ENCODE measurements around the gene GLI1. TPM values are rescaled to one million over a fixed set of nuclear protein-coding genes. Genes with fewer than 3 reads are reported as not detected.

GLI1 gene
- total and polyA plus RNA-seq, 4 donors: 0.74 to 5.7 (median 2.1) TPM

DNA sequence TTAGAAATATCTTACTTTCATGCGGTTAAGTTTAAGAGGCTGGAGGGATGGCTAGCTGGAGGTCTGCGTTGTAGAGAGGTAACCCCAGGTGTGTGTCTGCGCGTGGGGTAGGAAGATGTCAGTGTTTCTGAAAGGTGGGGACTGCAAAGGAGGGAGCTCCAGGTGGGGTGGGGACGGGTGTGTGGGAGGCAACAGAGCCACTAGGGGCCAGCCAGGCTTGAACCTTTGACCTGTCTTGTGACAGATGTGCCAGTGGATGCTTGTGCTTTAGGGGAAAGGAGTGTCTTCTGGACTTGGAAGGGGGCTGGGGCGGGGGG is 841 bp downstream of the GLI1 start:
- peaks cover 0 to 15% (median 6%) of the 10 kb centered on the region in 5 donors for H3K4me1 ChIP-seq (ENCODE audit: control insufficient read depth in 5 of 5, insufficient read depth in 5 of 5, low read length in 5 of 5)
- TF ChIP-seq, protein P1, sequence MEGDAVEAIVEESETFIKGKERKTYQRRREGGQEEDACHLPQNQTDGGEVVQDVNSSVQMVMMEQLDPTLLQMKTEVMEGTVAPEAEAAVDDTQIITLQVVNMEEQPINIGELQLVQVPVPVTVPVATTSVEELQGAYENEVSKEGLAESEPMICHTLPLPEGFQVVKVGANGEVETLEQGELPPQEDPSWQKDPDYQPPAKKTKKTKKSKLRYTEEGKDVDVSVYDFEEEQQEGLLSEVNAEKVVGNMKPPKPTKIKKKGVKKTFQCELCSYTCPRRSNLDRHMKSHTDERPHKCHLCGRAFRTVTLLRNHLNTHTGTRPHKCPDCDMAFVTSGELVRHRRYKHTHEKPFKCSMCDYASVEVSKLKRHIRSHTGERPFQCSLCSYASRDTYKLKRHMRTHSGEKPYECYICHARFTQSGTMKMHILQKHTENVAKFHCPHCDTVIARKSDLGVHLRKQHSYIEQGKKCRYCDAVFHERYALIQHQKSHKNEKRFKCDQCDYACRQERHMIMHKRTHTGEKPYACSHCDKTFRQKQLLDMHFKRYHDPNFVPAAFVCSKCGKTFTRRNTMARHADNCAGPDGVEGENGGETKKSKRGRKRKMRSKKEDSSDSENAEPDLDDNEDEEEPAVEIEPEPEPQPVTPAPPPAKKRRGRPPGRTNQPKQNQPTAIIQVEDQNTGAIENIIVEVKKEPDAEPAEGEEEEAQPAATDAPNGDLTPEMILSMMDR (IDR thresholded peaks at IDR 0.05; ENCODE audit: control extremely low read depth, extremely low read depth): no peak
- H3K9me3 ChIP-seq (ENCODE audit: control insufficient read depth in 4 of 4, insufficient read depth in 3 of 4, low read length in 3 of 4): no peaks in the 10 kb centered on the region
- H3K4me3 ChIP-seq: no peak overlapping the region
- DNase-seq: no peak
- WGBS, 2 donors: 3% methylated on average over 6 of the region's 6 CpGs
- no peak for ATAC-seq (ENCODE audit: insufficient read depth, low FRiP score)
- H3K36me3 ChIP-seq (ENCODE audit: control insufficient read depth in 4 of 4, insufficient read depth in 4 of 4, low read length in 4 of 4): peaks cover 0 to 15% (median 5%) of the 10 kb centered on the region in 4 donors
- H3K27me3 ChIP-seq (ENCODE audit: control insufficient read depth in 3 of 3, insufficient read depth in 3 of 3, low read length in 2 of 3): peaks cover 0 to 10% (median 0%) of the 10 kb centered on the region in 3 donors
- H3K27ac ChIP-seq (ENCODE audit: low read depth in 1 of 2, low read length in 1 of 2): no peak overlapping the region
- H3K9ac ChIP-seq (ENCODE audit: insufficient read depth in 1 of 2, low read length in 2 of 2): peak overlapping the region in 1 of 2 donors; percentile 74

DNA sequence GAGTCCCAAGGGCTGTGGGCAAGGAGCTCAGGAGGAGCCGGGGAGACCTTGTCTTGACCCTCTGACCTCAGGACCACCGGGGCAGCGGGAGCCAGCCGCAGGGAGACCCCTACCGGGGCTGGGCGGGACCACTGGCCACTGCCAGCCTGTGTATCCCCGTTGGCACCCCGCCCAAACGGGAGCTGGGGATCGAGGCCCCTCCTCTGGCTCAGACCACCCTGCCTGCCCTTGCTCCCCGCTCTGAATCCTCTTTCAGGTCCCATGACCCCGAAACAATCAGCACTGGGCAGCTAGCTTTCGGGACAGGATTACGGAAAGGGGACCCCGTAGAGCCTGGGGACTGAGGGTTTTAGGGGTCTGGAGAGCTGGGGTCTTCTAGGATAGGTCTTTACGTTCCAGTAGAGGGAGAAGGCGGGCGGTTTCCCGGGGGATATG is 1.3 kb downstream of the GLI1 start:
- Histone ChIP-seq H3K27me3 (ENCODE audit: control insufficient read depth in 3 of 3, insufficient read depth in 3 of 3, low read length in 2 of 3) (peaks cover 0 to 10% (median 0%) of the 10 kb centered on the region in 3 donors), H3K9ac (ENCODE audit: insufficient read depth in 1 of 2, low read length in 2 of 2) (peak overlapping the region in 1 of 2 donors; percentile 74), H3K9me3 (ENCODE audit: control insufficient read depth in 4 of 4, insufficient read depth in 3 of 4, low read length in 3 of 4) (no peaks in the 10 kb centered on the region), H3K4me3 (no peak overlapping the region), H3K27ac (ENCODE audit: low read depth in 1 of 2, low read length in 1 of 2) (no peak overlapping the region), H3K36me3 (ENCODE audit: control insufficient read depth in 4 of 4, insufficient read depth in 4 of 4, low read length in 4 of 4) (peaks cover 0 to 18% (median 5%) of the 10 kb centered on the region in 4 donors), H3K4me1 (ENCODE audit: control insufficient read depth in 5 of 5, insufficient read depth in 5 of 5, low read length in 5 of 5) (peaks cover 0 to 15% (median 6%) of the 10 kb centered on the region in 5 donors)
- ATAC-seq (ENCODE audit: insufficient read depth, low FRiP score): no peak
- 1 to 2% methylated on average over 19 of the region's 19 CpGs for WGBS, 2 donors
- DNase-seq: peak in 1 of 3 donors; percentile 84
- TF ChIP-seq, protein P1 (IDR thresholded peaks at IDR 0.05; ENCODE audit: control extremely low read depth, extremely low read depth): no peak

DNA sequence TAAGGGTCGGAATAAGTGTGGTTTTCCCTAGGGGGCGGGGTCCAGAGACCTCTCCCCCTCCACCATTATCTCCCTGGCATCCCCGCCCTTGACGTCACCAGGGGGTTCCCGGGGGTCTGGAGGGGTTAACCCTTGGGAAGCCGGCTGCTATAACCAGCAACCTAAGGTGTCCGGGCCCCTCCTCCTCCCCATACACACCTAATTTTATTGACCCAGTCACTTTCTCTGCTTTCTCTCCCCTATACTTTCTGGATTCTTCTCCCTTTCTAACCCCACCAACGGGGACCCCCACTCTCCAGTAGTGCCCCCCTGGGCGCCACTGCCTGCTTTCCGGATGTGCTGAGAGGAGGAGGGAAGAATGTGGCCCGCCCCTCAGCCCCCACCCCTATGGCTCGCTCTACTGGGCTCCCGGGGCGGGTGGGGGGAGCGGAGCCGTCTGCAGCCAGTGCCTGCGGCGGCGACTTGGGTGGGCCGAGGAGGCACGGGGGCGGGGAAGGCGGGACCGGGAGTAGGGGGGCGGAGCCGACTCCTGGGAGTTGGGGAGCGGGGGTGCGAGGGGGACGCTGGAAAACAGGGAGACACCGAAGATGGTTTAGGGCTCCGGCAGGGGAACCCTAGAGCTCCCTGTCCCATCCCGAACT is 1.8 kb downstream of the GLI1 start:
- H3K27ac ChIP-seq (ENCODE audit: low read depth in 1 of 2, low read length in 1 of 2): no peak overlapping the region
- H3K9me3 ChIP-seq (ENCODE audit: control insufficient read depth in 4 of 4, insufficient read depth in 3 of 4, low read length in 3 of 4): no peaks in the 10 kb centered on the region
- H3K4me3 ChIP-seq: peak overlapping the region; percentile 48
- ATAC-seq (ENCODE audit: insufficient read depth, low FRiP score): no peak
- DNase-seq: peak; percentile 95 to 96 (median 95)
- H3K36me3 ChIP-seq (ENCODE audit: control insufficient read depth in 4 of 4, insufficient read depth in 4 of 4, low read length in 4 of 4): peaks cover 0 to 20% (median 6%) of the 10 kb centered on the region in 4 donors
- H3K4me1 ChIP-seq (ENCODE audit: control insufficient read depth in 5 of 5, insufficient read depth in 5 of 5, low read length in 5 of 5): peaks cover 0 to 15% (median 6%) of the 10 kb centered on the region in 5 donors
- H3K27me3 ChIP-seq (ENCODE audit: control insufficient read depth in 3 of 3, insufficient read depth in 3 of 3, low read length in 2 of 3): peaks cover 0 to 10% (median 0%) of the 10 kb centered on the region in 3 donors
- 1% methylated on average over 25 to 32 of the region's 32 CpGs for WGBS, 2 donors
- TF ChIP-seq, protein P1 (IDR thresholded peaks at IDR 0.05; ENCODE audit: control extremely low read depth, extremely low read depth): no peak
- H3K9ac ChIP-seq (ENCODE audit: insufficient read depth in 1 of 2, low read length in 2 of 2): peak overlapping the region in 1 of 2 donors; percentile 94
